Stimulated activated CD8-positive, alpha-beta memory T cell treated with anti-CD3 and anti-CD28 coated beads, Interleukin-15, amount 100 ng/mL, for 1 hour (primary cell): ENCODE results near the gene SMAD5.

Experiments used
- DNase-seq: peaks from one replicate; pipeline ENCODE4 v3.0.0-alpha.2; 2020; ENCODE audit warnings: low read depth

The SMAD5 gene

GRCh38 chr5:136222580-136223235 lies 90.1 kb downstream of the SMAD5 start:
- no peak for DNase-seq

GRCh38 chr5:136225796-136226195 lies 93.2 kb downstream of the SMAD5 start:
- no peak for DNase-seq

GRCh38 chr5:136226401-136226800 lies 93.8 kb downstream of the SMAD5 start:
- DNase-seq: no peak

- DNase-seq: no peak
Observed at GRCh38 chr5:136228136-136228757, 95.6 kb downstream of the SMAD5 start.

GRCh38 chr5:136230176-136230575 lies 97.5 kb downstream of the SMAD5 start:
- no peak for DNase-seq

GRCh38 chr5:136232316-136232715 lies 99.7 kb downstream of the SMAD5 start:
- DNase-seq: no peak
